Activated CD8-positive, alpha-beta T cell treated with anti-CD3 and anti-CD28 coated beads for 36 hours (primary cell): ENCODE measurements around the gene YPEL2. TPM values are rescaled to one million over a fixed set of nuclear protein-coding genes. Genes with fewer than 3 reads are reported as not detected.
A peak's percentile ranks its signal among the peaks of the same experiment; 100 is the strongest.

Experiments used
- ATAC-seq: fragments of 200-7000 bp; cut with Tn5 transposase; one replicate; pipeline ENCODE4 v1.10.0; 2021; ENCODE audit warnings: mild to moderate bottlenecking, moderate library complexity
- CTCF ChIA-PET: fragments of 350-600 bp; sonication (Branson Sonifier 250); formaldehyde crosslinking; loops from one replicate; lab custom pipeline; 2021; ENCODE audit warnings: antibody characterized with exemption; lab: Charles Lee
- POLR2A ChIA-PET: fragments of 350-600 bp; sonication (Branson Sonifier 250); formaldehyde crosslinking; loops from one replicate; lab custom pipeline; 2021; ENCODE audit warnings: antibody characterized with exemption; lab: Charles Lee
- DNase-seq: peaks from one replicate; pipeline ENCODE4 v3.0.0-alpha.2; 2020
- H3K27ac Mint-ChIP-seq: one replicate; pipeline ENCODE4 v1.8.0; 2021; ENCODE audit warnings: mild to moderate bottlenecking, mixed read lengths
- H3K27me3 Mint-ChIP-seq: one replicate; pipeline ENCODE4 v1.8.0; 2021; ENCODE audit warnings: mixed read lengths
- H3K36me3 Mint-ChIP-seq: one replicate; pipeline ENCODE4 v1.8.0; 2021; ENCODE audit warnings: low read depth, mixed read lengths
- H3K4me1 Mint-ChIP-seq: one replicate; pipeline ENCODE4 v1.8.0; 2021; ENCODE audit warnings: low read depth, mixed read lengths
- H3K4me3 Mint-ChIP-seq: one replicate; pipeline ENCODE4 v1.8.0; 2021; ENCODE audit warnings: mild to moderate bottlenecking, moderate library complexity, mixed read lengths
- H3K9me3 Mint-ChIP-seq: one replicate; pipeline ENCODE4 v1.8.0; 2021; ENCODE audit warnings: mixed read lengths
- intact Hi-C: fragments of 100-400 bp; cut with micrococcal nuclease; formaldehyde crosslinking; loops from one replicate; pipeline ENCODE4 v1.10.0; 2022
- microRNA-seq: library from miRNA; unstranded; fragments of <30 nt; microRNA quantifications from one replicate; pipeline ENCODE4 v1.2.0, GENCODE V29; 2022; ENCODE audit warnings: borderline microRNAs expressed, borderline replicate concordance
- total RNA-seq, 2 experiments: library from RNA; stranded (reverse); gene quantifications; one replicate each; pipeline ENCODE4 v1.2.3, GENCODE V29; 2021
- TF ChIP-seq, protein P1 (sequence below): fragments of 200-600 bp; IDR thresholded peaks from one replicate; pipeline ENCODE4 v1.8.0; 2022; ENCODE audit warnings: antibody characterized with exemption, mild to moderate bottlenecking

The YPEL2 gene
- total RNA-seq, 2 experiments from 2014 or later = 4.2 to 4.9 TPM

DNA sequence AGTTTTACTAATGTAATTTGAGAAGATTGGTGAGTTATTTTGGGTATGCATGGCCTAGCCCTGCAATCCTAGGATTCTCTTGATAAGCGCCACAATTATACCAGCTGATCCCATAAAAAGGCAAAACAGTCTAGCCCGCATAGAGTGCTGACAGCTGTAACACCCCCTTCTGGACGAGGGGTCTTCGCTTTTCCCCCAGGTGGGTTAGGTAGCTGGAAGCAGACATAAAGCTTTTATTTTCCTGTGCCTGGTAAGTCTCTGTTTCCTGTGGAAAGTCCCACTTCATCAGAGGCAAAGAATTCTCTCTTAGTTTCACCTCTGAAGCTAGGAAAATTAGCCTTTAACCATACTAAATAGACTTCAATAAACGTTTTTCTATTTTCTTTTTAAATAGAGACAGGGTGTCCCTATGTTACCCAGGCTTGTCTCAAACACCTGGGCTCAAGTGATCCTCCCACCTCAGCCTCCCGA lies 108.3 kb downstream of the YPEL2 start:
- H3K4me1 Mint-ChIP-seq = peaks cover 51% of the 10 kb centered on the region
- peak overlapping the region; percentile 91 for H3K27ac Mint-ChIP-seq
- POLR2A ChIA-PET = interaction anchor here (1.1 to 1.4 kb wide), 2 partner anchors 13 to 110 kb away, joined by 3 to 4 read pairs; no protein-coding TSS in a partner anchor

GRCh38 chr17:59440757-59441463 lies 109.5 kb downstream of the YPEL2 start:
- no peaks in the 10 kb centered on the region for H3K9me3 Mint-ChIP-seq
- H3K27me3 Mint-ChIP-seq = no peaks in the 10 kb centered on the region
- TF ChIP-seq, protein P1, sequence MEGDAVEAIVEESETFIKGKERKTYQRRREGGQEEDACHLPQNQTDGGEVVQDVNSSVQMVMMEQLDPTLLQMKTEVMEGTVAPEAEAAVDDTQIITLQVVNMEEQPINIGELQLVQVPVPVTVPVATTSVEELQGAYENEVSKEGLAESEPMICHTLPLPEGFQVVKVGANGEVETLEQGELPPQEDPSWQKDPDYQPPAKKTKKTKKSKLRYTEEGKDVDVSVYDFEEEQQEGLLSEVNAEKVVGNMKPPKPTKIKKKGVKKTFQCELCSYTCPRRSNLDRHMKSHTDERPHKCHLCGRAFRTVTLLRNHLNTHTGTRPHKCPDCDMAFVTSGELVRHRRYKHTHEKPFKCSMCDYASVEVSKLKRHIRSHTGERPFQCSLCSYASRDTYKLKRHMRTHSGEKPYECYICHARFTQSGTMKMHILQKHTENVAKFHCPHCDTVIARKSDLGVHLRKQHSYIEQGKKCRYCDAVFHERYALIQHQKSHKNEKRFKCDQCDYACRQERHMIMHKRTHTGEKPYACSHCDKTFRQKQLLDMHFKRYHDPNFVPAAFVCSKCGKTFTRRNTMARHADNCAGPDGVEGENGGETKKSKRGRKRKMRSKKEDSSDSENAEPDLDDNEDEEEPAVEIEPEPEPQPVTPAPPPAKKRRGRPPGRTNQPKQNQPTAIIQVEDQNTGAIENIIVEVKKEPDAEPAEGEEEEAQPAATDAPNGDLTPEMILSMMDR = peak; percentile 81
- intact Hi-C loops = loop anchor here (1.0 kb wide), 1 partner anchor 130 kb away; no protein-coding TSS in a partner anchor
- ChIA-PET CTCF (interaction anchor here (0.8 to 10.8 kb wide), 37 partner anchors 11 to 286 kb away, joined by 3 to 226 read pairs (median 4); partner anchors contain the start of genes GDPD1, PRR11 and SKA2), POLR2A (interaction anchor here (0.8 to 2.0 kb wide), 9 partner anchors 10 to 124 kb away, joined by 3 to 5 read pairs (median 3); no protein-coding TSS in a partner anchor)
- ATAC-seq = peak; percentile 96
- H3K4me1 Mint-ChIP-seq = peaks cover 45% of the 10 kb centered on the region
- DNase-seq = peak; percentile 98
- peak overlapping the region; percentile 56 for H3K4me3 Mint-ChIP-seq
- H3K27ac Mint-ChIP-seq = peak overlapping the region; percentile 91
- no peaks in the 10 kb centered on the region for H3K36me3 Mint-ChIP-seq

More for the DNA sequence above, 108.3 kb downstream of the YPEL2 start:
- DNase-seq (no peak), ATAC-seq (no peak)
- CTCF ChIA-PET = interaction anchor here (0.6 to 10.8 kb wide), 25 partner anchors 12 to 285 kb away, joined by 3 to 226 read pairs (median 4); partner anchors contain the start of genes PRR11 and SKA2
- Mint-ChIP-seq H3K4me3 (peak overlapping the region; percentile 56), H3K9me3 (no peaks in the 10 kb centered on the region), H3K27me3 (no peaks in the 10 kb centered on the region), H3K36me3 (no peaks in the 10 kb centered on the region)
- TF ChIP-seq, protein P1 = no peak
- intact Hi-C loops = loop anchor here (1.0 to 5.0 kb wide), 2 partner anchors 112 to 128 kb away; no protein-coding TSS in a partner anchor

- DNase-seq (no peak), ATAC-seq (no peak)
- H3K4me3 Mint-ChIP-seq = peak overlapping the region; percentile 56
- CTCF ChIA-PET = interaction anchor here (0.7 to 10.8 kb wide), 32 partner anchors 10 to 230 kb away, joined by 3 to 226 read pairs (median 4); partner anchors contain the start of gene GDPD1
- TF ChIP-seq, protein P1 = no peak
- intact Hi-C loops = no loop called here
- POLR2A ChIA-PET = interaction anchor here (0.8 to 2.0 kb wide), 8 partner anchors 10 to 125 kb away, joined by 3 to 5 read pairs (median 3); no protein-coding TSS in a partner anchor
- H3K36me3 Mint-ChIP-seq = no peaks in the 10 kb centered on the region
- peaks cover 40% of the 10 kb centered on the region for H3K4me1 Mint-ChIP-seq
- peak overlapping the region; percentile 91 for H3K27ac Mint-ChIP-seq
- H3K27me3 Mint-ChIP-seq = no peaks in the 10 kb centered on the region
- H3K9me3 Mint-ChIP-seq = no peaks in the 10 kb centered on the region
Observed at GRCh38 chr17:59441464-59442096, 110.1 kb downstream of the YPEL2 start.

GRCh38 chr17:59443106-59443505 lies 111.7 kb downstream of the YPEL2 start:
- POLR2A ChIA-PET = interaction anchor here (1.2 to 1.9 kb wide), 2 partner anchors 27 to 81 kb away, joined by 3 to 5 read pairs; no protein-coding TSS in a partner anchor
- intact Hi-C loops = no loop called here

More at GRCh38 chr17:59443106-59443505, 111.7 kb downstream of the YPEL2 start:
- Mint-ChIP-seq H3K36me3 (no peaks in the 10 kb centered on the region), H3K27me3 (no peaks in the 10 kb centered on the region), H3K9me3 (no peaks in the 10 kb centered on the region), H3K4me3 (no peak overlapping the region), H3K4me1 (peaks cover 32% of the 10 kb centered on the region), H3K27ac (no peak overlapping the region)
- CTCF ChIA-PET = interaction anchor here (2.0 to 10.8 kb wide), 5 partner anchors 9 to 128 kb away, joined by 11 to 226 read pairs (median 114); no protein-coding TSS in a partner anchor
- TF ChIP-seq, protein P1 = no peak
- no peak for DNase-seq
- no peak for ATAC-seq

Small RNA genes lying within 50 kb of the gene (microRNA-seq; reads per million reads assigned to microRNA genes)
- gene MIR4729 = not detected

Other genes starting within 250 kb of the YPEL2 start
- gene TRIM37, start 224.8 kb upstream of the YPEL2 start, total RNA-seq = 10 to 100 TPM; 23.9 to 24.8 TPM
- gene SKA2, start 176.5 kb upstream of the YPEL2 start, total RNA-seq = 10 to 100 TPM; 59.1 to 68.4 TPM
- 10 to 100 TPM; 66.6 to 67.5 TPM for gene PRR11, start 175.9 kb upstream of the YPEL2 start, total RNA-seq
- 10 to 100 TPM; 16.2 to 16.5 TPM for gene SMG8, start 121.6 kb upstream of the YPEL2 start, total RNA-seq
- gene GDPD1, start 111.1 kb upstream of the YPEL2 start, total RNA-seq = 1 to 10 TPM; 1.3 to 2.0 TPM
- gene DHX40, start 234.0 kb downstream of the YPEL2 start, total RNA-seq = 10 to 100 TPM; 24.7 to 24.9 TPM